Activated naive CD8-positive, alpha-beta T cell treated with anti-CD3 and anti-CD28 coated beads, Interleukin-2, amount 10 ng/mL, durations not matched to agents 7 days and 5 days (primary cell): ENCODE data around the gene SNORC. TPM values are rescaled to one million over a fixed set of nuclear protein-coding genes. Genes with fewer than 3 reads are reported as not detected.

ENCODE experiments used
- ATAC-seq: fragments of 150-1000 bp; cut with Tn5 transposase; one replicate; pipeline ENCODE4 v1.10.0; 2021; ENCODE audit warnings: low read depth, moderate library complexity
- POLR2A ChIA-PET: fragments of 350-600 bp; sonication (Branson Sonifier 250); formaldehyde crosslinking; loops from one replicate; lab custom pipeline; 2021; ENCODE audit warnings: antibody characterized with exemption; lab: Charles Lee
- DNase-seq: peaks from one replicate; pipeline ENCODE4 v3.0.0; 2021
- H3K27ac Mint-ChIP-seq: one replicate; pipeline ENCODE4 v1.8.0; 2022; ENCODE audit warnings: mild to moderate bottlenecking, mixed read lengths
- H3K27me3 Mint-ChIP-seq: one replicate; pipeline ENCODE4 v1.8.0; 2022; ENCODE audit warnings: mild to moderate bottlenecking, moderate library complexity, mixed read lengths
- H3K36me3 Mint-ChIP-seq: one replicate; pipeline ENCODE4 v1.8.0; 2021; ENCODE audit warnings: mild to moderate bottlenecking, mixed read lengths
- H3K4me1 Mint-ChIP-seq: one replicate; pipeline ENCODE4 v1.8.0; 2021; ENCODE audit warnings: mixed read lengths
- H3K4me3 Mint-ChIP-seq: one replicate; pipeline ENCODE4 v1.8.0; 2022; ENCODE audit warnings: mild to moderate bottlenecking, moderate library complexity, mixed read lengths
- H3K9me3 Mint-ChIP-seq: one replicate; pipeline ENCODE4 v1.8.0; 2021; ENCODE audit warnings: mixed read lengths
- total RNA-seq, 2 experiments: library from RNA; stranded (reverse); gene quantifications; one replicate each; pipeline ENCODE4 v1.2.3, GENCODE V29; 2021

SNORC gene
- total RNA-seq, 2 experiments from 2014 or later: 1.5 to 2.1 TPM

DNA sequence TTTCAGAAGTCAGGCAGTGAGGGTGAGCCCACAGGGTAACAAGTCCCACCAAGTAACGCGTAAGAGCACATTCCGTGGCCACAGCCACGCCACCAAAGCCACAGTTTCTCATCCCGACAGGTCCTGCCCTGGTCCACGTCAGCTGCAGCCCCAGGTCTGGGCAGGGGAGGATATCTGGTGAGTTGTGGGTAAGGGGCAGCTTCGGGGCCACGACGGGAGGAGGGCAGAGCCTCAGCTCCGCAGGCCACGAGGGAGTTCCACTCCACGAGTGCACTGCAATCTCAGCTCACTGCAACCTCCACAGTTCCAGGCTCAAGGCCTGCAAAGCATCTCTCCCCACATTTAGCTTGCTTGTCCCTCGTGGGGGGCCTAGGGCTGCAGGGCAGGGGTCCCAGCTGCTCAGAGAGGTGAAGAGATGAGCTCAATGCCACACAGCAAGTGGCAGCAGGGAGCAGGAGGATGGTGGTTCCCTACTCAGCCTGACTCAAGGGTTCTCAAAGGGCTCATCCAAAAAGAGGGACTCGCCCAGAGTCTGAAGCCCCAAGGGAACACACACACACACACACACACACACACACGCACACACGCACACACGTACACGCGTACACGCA, 12.5 kb downstream of the SNORC start:
- Mint-ChIP-seq H3K27ac (no peak overlapping the region), H3K9me3 (no peaks in the 10 kb centered on the region), H3K27me3 (no peaks in the 10 kb centered on the region), H3K36me3 (no peaks in the 10 kb centered on the region), H3K4me3 (no peak overlapping the region), H3K4me1 (no peaks in the 10 kb centered on the region)
- ATAC-seq: no peak
- POLR2A ChIA-PET: no interaction called here
- DNase-seq: peak; percentile 22

DNA sequence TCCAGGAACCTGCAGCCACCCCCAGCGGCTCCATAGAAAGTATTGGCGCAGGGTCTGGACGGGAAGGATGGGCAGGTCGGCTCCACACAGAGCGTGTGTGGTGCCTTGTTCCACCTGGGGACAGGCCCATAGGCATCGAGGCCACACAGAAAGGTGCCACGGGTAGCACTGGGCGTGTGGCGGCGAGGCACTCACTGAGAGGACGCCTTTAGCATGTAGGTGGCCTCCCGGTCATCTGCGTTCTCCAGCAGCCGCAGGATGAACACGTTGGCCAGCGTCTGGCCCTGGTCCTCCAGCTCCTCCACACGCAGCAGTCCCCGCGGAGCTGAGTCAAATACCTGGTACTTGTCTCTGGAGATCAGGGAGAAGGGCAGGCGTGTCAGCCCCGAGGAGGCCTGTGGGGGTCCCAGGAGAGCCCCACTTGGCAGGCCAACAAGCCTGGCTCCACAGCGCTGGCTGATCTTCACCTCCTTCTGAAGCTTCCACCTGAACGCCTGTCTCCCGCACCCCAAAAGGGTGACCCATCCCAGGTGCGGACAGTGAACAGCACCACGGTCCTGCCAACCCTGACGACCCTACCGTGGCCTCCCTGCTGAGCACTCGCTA, 13.2 kb downstream of the SNORC start:
- H3K4me1 Mint-ChIP-seq: no peaks in the 10 kb centered on the region
- no peaks in the 10 kb centered on the region for H3K9me3 Mint-ChIP-seq
- ATAC-seq (no peak), DNase-seq (peak; percentile 29)
- no peak overlapping the region for H3K27ac Mint-ChIP-seq
- no peaks in the 10 kb centered on the region for H3K36me3 Mint-ChIP-seq
- H3K27me3 Mint-ChIP-seq: no peaks in the 10 kb centered on the region
- no peak overlapping the region for H3K4me3 Mint-ChIP-seq
- POLR2A ChIA-PET: no interaction called here

DNA sequence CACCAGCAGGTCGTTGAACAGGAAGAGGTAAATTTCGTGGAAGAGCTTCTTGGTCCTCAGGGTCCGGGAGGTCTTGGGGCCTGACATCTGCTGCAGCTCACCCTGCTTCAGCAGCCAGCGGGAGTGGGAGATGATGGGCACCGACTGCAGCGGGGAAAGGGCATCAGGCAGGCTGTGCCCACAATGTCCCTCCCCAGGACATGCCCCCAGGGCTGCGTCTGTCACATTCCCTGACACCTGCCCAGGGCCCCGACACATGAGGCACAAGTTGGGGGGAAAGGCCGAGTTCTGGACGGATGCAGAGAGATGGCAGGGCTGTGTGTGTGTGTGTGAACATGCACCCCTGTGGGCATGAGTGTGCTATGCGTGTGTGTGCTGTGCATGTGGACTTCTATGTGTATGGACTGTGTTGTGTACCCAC, 13.9 kb downstream of the SNORC start:
- DNase-seq (peak; percentile 18), ATAC-seq (no peak)
- no peaks in the 10 kb centered on the region for H3K36me3 Mint-ChIP-seq
- H3K27me3 Mint-ChIP-seq: no peaks in the 10 kb centered on the region
- H3K9me3 Mint-ChIP-seq: no peaks in the 10 kb centered on the region
- POLR2A ChIA-PET: no interaction called here
- no peaks in the 10 kb centered on the region for H3K4me1 Mint-ChIP-seq
- peak overlapping the region; percentile 48 for H3K27ac Mint-ChIP-seq
- H3K4me3 Mint-ChIP-seq: no peak overlapping the region

DNA sequence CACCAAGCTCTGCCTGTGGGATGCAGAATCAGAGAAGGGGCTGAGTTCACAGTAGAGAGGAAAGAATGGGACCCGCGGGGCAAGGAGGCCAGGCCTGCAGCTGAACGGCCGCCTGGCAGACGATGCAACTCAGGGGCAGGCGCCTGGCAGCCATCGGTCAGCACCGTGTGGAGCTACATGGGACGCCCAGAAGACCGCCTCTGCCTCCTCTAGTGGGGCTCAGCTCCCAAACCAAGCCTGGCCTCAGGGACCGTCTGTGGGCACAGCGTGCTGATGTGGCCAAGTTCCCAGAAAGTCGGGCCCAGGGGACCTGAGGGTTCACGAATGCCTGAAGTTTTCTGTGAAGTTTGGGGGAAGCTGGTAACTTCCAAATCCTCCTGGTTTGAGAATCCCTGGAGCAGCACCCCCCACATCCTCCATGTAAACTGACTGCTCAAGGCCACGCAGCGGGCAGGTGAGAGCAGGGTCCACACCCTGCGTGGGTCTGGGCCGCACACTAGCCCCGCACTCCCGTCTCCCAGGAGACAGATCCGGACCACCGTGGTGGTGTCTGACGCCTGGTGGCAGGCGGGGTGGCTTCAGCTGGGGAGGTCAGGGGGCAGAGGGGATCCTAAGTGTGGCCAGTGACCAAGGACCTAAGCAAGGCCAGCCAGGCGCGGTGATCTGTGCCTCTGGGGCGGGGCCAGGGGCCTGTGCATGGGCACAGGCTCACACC, 14.6 kb downstream of the SNORC start:
- POLR2A ChIA-PET: no interaction called here
- Mint-ChIP-seq H3K4me1 (no peaks in the 10 kb centered on the region), H3K36me3 (no peaks in the 10 kb centered on the region), H3K27ac (peak overlapping the region; percentile 48), H3K27me3 (no peaks in the 10 kb centered on the region), H3K4me3 (no peak overlapping the region), H3K9me3 (no peaks in the 10 kb centered on the region)
- ATAC-seq: no peak
- DNase-seq: peak; percentile 8

DNA sequence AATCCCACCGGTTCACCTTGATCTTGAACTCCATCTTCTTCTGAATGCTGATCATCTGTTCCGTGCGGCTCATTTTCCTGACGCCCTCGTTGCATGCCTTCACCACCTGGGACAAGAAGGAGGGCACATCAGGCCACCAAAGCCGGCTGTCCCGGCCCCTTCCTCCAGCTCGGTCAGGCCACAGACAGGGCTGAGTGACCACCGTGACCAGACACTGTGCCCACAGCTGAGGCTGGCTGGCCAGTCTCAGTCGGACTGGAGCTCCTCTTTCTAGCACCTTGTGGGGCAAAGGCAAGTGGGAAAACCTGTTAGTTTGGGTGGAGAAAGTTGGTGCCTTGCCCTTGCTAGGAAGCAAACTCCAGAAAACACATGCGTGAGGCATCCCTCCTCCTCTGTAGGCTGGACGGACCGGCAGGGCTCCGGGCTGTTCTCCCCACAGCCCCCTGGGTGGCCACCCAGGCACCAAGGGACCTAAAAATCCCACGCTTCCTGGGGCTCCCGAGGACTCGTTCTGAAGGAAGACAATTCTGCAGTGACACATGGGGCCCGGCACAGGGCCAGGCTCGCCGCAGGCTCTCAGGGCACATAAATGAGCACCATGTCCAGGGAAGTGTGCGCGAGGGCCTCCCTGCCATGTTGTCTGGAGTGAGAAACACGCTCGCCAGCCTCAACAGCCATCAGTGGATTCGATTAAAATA, 15.3 kb downstream of the SNORC start:
- no peak overlapping the region for H3K27ac Mint-ChIP-seq
- no peaks in the 10 kb centered on the region for H3K27me3 Mint-ChIP-seq
- no peaks in the 10 kb centered on the region for H3K9me3 Mint-ChIP-seq
- H3K4me1 Mint-ChIP-seq: no peaks in the 10 kb centered on the region
- DNase-seq (no peak), ATAC-seq (no peak)
- H3K4me3 Mint-ChIP-seq: no peak overlapping the region
- H3K36me3 Mint-ChIP-seq: no peaks in the 10 kb centered on the region
- POLR2A ChIA-PET: no interaction called here

DNA sequence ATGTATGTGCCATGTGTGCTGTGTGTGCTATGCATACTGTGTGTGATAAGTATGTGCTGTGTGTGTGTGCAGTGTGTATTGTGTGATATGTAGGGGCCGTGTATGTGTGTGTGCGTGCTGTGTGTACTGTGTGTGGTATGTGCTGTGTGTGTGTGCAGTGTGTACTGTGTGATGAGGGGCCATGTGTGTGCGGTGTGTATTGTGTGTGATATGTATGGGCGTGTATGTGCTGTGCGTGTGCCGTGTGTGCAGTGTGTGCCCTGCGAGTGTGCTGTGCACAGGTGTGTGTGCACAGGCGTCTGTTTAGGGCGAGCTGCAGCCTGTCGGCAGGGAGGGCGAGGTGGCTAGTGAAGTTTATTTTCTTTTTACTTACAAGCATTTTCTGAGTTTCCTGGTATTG, 16.1 kb downstream of the SNORC start:
- Mint-ChIP-seq H3K27ac (peak overlapping the region; percentile 2), H3K27me3 (peaks cover 3% of the 10 kb centered on the region), H3K4me1 (peaks cover 3% of the 10 kb centered on the region), H3K4me3 (no peak overlapping the region), H3K36me3 (no peaks in the 10 kb centered on the region), H3K9me3 (no peaks in the 10 kb centered on the region)
- no peak for ATAC-seq
- peak; percentile 6 for DNase-seq
- POLR2A ChIA-PET: no interaction called here

DNA sequence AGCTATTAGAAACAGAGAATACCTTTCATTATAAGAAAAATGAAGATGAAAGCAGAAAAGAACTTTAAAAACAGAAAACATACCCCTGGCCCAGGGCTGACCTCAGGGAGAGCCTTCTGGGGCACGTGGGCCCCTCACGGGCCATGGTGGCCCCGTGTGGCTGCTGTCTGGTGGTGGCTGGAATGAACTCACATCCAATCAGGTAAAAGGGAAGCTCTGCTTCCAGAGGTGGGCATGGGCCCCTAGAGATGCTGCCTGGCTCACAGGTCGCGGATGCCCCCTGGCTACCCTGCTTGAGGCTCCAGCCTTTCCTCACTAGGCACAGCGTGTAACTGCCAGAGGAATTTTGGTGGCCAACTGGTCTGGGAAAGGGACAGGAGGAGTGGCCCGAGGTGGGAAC, 16.6 kb downstream of the SNORC start:
- DNase-seq (peak; percentile 8), ATAC-seq (no peak)
- no peaks in the 10 kb centered on the region for H3K9me3 Mint-ChIP-seq
- H3K27ac Mint-ChIP-seq: no peak overlapping the region
- POLR2A ChIA-PET: no interaction called here
- H3K4me3 Mint-ChIP-seq: no peak overlapping the region
- H3K27me3 Mint-ChIP-seq: peaks cover 3% of the 10 kb centered on the region
- H3K36me3 Mint-ChIP-seq: no peaks in the 10 kb centered on the region
- peaks cover 3% of the 10 kb centered on the region for H3K4me1 Mint-ChIP-seq

DNA sequence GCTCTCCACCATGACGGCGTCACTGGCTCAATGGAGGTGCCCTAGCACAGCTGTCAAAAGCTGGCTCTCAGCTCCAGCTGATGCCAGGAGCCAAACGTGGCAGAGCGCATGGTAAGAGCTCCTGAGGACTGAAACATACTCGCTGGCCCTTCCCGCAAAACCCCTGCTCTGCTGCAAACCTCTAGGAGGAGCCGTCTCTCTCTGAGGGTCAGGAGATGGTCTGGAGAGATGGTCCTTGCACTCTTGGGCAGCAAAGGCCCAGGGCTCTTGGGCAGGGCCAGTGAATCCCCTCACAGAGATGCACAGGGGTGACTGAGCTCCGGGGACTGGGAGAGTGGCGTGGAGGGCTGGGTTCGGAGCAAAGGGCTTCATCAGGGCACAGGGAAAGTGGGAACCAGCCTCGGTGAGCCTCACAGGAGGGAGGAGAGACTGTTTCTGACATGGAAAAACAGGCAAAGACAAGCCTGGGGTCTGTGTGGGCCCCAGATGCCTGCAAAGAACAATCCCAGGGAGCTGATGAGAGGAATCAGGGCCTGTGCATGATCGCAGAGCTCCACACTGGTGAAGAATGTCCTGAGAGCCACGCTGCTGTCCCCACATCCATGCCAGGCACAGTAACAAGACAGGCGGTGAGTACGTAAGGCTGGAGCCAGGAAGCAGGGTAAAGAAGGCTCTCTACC, 17.2 kb downstream of the SNORC start:
- ATAC-seq (no peak), DNase-seq (peak; percentile 17)
- H3K4me3 Mint-ChIP-seq: no peak overlapping the region
- no peak overlapping the region for H3K27ac Mint-ChIP-seq
- peaks cover 3% of the 10 kb centered on the region for H3K4me1 Mint-ChIP-seq
- no peaks in the 10 kb centered on the region for H3K36me3 Mint-ChIP-seq
- POLR2A ChIA-PET: no interaction called here
- H3K9me3 Mint-ChIP-seq: no peaks in the 10 kb centered on the region
- peaks cover 3% of the 10 kb centered on the region for H3K27me3 Mint-ChIP-seq

DNA sequence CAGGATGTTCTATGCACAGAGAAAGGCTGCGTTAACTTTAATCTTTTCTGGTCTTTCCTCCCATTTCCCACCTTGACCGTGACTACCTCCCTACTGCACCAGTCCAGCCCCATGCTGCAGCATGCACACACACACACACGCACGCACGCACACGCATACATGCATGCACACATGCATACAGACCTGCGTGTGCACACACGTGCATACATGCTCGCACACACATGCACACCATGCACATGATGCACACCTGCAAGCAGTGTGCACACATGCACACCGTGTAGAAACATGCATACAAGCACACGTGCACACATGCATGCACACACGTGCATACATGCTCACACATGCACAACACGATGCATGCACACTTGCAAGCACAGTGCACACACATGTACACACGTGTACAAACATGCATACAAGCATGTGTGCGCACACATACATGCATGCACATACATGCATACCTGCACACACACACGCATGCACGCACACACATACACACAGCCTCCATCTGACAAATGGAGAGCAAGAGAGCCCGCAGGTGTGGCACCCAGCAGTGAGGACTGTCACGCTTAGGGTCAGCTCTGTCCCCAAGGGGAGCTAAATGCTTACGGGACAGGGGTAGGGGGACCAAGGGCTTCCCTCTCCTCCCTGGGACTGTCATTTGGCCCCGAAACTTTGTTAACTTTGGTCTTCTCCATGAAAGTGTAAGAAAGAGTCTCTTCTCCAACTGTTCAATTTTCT, 18.2 kb downstream of the SNORC start:
- H3K27me3 Mint-ChIP-seq: peaks cover 3% of the 10 kb centered on the region
- H3K27ac Mint-ChIP-seq: no peak overlapping the region
- no peaks in the 10 kb centered on the region for H3K9me3 Mint-ChIP-seq
- no peak for ATAC-seq
- H3K36me3 Mint-ChIP-seq: no peaks in the 10 kb centered on the region
- DNase-seq: no peak
- peaks cover 3% of the 10 kb centered on the region for H3K4me1 Mint-ChIP-seq
- POLR2A ChIA-PET: no interaction called here
- H3K4me3 Mint-ChIP-seq: no peak overlapping the region

DNA sequence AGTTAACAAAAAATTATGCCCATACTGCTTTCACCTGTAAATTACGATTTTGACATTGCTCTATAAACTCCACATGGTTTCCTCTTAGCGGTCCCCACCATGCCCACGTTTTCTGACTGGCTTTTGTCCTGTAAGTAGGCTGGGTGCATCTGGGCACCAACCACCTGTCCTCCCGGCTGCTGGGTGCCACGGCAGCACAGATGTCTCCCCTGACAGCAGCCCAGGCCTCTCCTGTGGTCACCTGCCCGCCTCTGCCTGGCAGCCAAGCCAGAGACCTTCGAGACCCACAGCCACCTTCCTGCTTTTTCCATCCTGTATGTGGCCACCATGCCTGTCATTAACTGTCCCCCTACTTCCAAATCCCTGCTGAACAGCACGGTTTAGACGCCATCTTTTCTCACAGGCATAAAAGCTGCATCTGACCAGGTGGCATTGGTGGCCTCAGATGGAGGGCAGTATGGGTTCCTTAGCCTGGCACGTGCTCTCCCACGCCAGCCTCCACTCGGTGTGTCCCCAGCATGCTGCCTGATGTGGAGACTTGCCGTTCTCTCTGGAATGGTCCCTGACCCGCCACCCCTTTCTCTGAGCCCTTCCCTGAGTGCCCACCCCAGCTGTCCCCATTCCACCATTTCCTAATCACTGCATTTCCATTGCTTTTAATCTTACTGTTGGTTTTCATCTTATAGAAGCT, 18.9 kb downstream of the SNORC start:
- peaks cover 3% of the 10 kb centered on the region for H3K27me3 Mint-ChIP-seq
- H3K9me3 Mint-ChIP-seq: no peaks in the 10 kb centered on the region
- no peak overlapping the region for H3K27ac Mint-ChIP-seq
- H3K4me1 Mint-ChIP-seq: peaks cover 3% of the 10 kb centered on the region
- no peak for ATAC-seq
- no peaks in the 10 kb centered on the region for H3K36me3 Mint-ChIP-seq
- no peak overlapping the region for H3K4me3 Mint-ChIP-seq
- POLR2A ChIA-PET: no interaction called here
- peak; percentile 20 for DNase-seq

DNA sequence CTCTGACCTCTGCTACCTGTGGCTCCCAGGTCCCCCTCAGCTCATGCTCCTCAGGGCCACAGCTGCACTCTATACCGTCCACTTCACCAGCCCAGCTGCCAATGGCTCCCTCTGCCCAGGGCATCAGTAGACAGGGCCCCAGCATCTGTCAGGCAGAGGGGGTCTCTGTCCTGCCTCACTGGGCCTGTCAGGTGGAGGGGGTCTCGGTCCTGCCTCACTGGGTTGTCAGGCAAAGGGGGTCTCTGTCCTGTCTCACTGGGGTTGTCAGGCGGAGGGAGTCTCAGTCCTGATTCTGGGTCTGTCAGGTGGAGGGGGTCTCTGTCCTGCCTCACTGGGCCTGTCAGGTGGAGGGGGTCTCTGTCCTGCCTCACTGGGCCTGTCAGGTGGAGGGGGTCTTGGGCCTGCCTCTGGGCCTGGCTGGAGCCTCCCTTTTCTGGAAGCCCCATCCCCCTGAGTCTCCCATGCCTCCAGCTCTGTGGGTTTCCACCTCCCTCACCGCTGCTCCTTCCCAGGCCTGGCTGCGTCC, 19.9 kb downstream of the SNORC start:
- H3K4me3 Mint-ChIP-seq: no peak overlapping the region
- H3K27me3 Mint-ChIP-seq: peaks cover 3% of the 10 kb centered on the region
- DNase-seq (peak; percentile 15), ATAC-seq (no peak)
- no peak overlapping the region for H3K27ac Mint-ChIP-seq
- no peaks in the 10 kb centered on the region for H3K36me3 Mint-ChIP-seq
- peaks cover 3% of the 10 kb centered on the region for H3K4me1 Mint-ChIP-seq
- no peaks in the 10 kb centered on the region for H3K9me3 Mint-ChIP-seq
- POLR2A ChIA-PET: no interaction called here

DNA sequence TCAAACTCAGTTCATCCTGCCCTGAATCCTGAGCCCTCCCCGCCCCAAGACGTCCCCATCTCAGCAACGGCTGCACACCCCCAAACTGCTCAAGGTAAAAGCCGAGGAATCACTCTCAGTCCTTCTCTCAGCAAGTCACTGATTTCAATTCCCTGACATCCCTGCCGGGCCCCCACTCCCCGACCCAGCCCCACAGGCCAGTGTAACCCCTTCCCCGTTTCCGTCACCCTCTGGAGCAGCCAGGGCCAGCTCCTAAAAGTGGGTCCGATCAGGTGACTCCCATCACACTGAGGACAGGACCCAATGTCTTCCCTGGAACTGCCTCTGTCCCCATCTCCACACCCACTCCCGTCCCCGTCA, 20.5 kb downstream of the SNORC start:
- Mint-ChIP-seq H3K4me3 (no peak overlapping the region), H3K27ac (no peak overlapping the region), H3K9me3 (no peaks in the 10 kb centered on the region), H3K4me1 (peaks cover 3% of the 10 kb centered on the region), H3K36me3 (no peaks in the 10 kb centered on the region), H3K27me3 (peaks cover 3% of the 10 kb centered on the region)
- ATAC-seq (no peak), DNase-seq (peak; percentile 17)
- POLR2A ChIA-PET: no interaction called here
